Left lung (tissue), 10 donors: Measurements from ENCODE around the gene TNNC2. TPM values are rescaled to one million over a fixed set of nuclear protein-coding genes. Genes with fewer than 3 reads are reported as not detected.

Experiments
- ATAC-seq: fragments of 200-7000 bp; cut with Tn5 transposase; one replicate; pipeline ENCODE4 v1.9.1; 2020; ENCODE audit warnings: moderate library complexity
- DNase-seq, 4 donors: peaks; one replicate each; pipeline ENCODE4 v3.0.0-alpha.2; 2013 to 2020
- H3K27ac ChIP-seq, 2 donors: fragments of 200-600 bp; sonication (generic) in 1 of 2; one replicate each; pipeline versions ENCODE4 v1.5.0 to v1.8.0; 2020 to 2021
- H3K27me3 ChIP-seq, 2 donors: fragments of 200-600 bp; sonication (generic) in 1 of 2; one replicate each; pipeline versions ENCODE4 v1.5.0 to v1.8.0; 2020 to 2021
- H3K36me3 ChIP-seq, 2 donors: fragments of 200-600 bp; sonication (generic) in 1 of 2; one replicate each; pipeline versions ENCODE4 v1.5.0 to v1.8.0; 2020 to 2021
- H3K4me1 ChIP-seq, 2 donors: fragments of 200-600 bp; one replicate each; pipeline ENCODE4 v1.8.0; 2021
- H3K4me3 ChIP-seq, 2 donors: fragments of 200-600 bp; sonication (generic) in 1 of 2; one replicate each; pipeline versions ENCODE4 v1.5.0 to v1.8.0; 2020 to 2021; ENCODE audit warnings: mild to moderate bottlenecking in 1 of 2
- H3K9me3 ChIP-seq, 2 donors: fragments of 200-600 bp; sonication (generic) in 1 of 2; one replicate each; pipeline versions ENCODE4 v1.5.0 to v1.8.0; 2020 to 2021
- intact Hi-C, 2 donors: fragments of 100-400 bp; cut with DNase I; formaldehyde crosslinking; loops; one replicate each; pipeline versions ENCODE4 v1.11.2 to v1.14.2; 2022
- polyA plus RNA-seq, 6 donors: library from polyadenylated mRNA; unstranded; fragments of 120-200 nt; gene quantifications; one replicate each; pipeline ENCODE4 v1.2.1, GENCODE V29; 2013; ENCODE audit not compliant: insufficient read length in 6 of 6
- total RNA-seq, 2 donors: library from RNA; stranded (reverse); fragmentation: NEBNext Ultra II Directional; extraction: Animal tissue kit (Norgen Biotek cat#: 25700); gene quantifications; one replicate each; pipeline ENCODE4 v1.2.1, GENCODE V29; 2021
- TF ChIP-seq, protein P1 (sequence below), 2 donors: fragments of 200-600 bp; sonication (generic) in 1 of 2; IDR thresholded peaks; one replicate each; pipeline versions ENCODE4 v1.5.0 to v1.8.0; 2021; ENCODE audit warnings: antibody characterized with exemption in 2 of 2
- donor health status: DM: no; HTN: yes; CAD: no.
- donor health status: DM: no; HTN: no; CAD: no.

Gene TNNC2
- total and polyA plus RNA-seq, 8 donors: 0.21 to 1.2 (median 0.43) TPM

DNA sequence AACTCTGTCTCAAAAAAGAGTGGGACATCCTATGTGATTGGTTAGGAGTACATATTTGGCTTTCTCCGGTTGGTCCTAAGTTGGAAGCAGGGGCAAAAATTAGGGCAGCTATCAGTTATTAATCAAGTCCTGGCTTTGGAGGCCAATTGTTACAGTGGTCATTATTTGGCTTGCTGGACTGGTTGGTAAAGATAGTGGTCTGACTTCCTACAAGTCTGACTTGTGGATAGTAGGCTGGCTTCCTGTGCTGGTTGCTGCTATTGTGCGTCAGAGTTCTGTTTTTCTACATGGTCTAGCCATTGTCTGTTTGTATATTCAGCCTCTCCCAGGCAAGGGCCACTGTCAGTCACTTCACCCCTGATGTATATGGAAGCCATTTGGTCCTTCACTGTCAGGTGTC, 23.1 kb upstream of the TNNC2 start:
- H3K4me3 ChIP-seq: no peak overlapping the region
- DNase-seq (no peak), ATAC-seq (no peak)
- no peak overlapping the region for H3K27ac ChIP-seq
- intact Hi-C loops: no loop called here
- H3K36me3 ChIP-seq: peaks cover 0 to 74% of the 10 kb centered on the region in 2 donors
- no peaks in the 10 kb centered on the region for H3K27me3 ChIP-seq
- TF ChIP-seq, protein P1, sequence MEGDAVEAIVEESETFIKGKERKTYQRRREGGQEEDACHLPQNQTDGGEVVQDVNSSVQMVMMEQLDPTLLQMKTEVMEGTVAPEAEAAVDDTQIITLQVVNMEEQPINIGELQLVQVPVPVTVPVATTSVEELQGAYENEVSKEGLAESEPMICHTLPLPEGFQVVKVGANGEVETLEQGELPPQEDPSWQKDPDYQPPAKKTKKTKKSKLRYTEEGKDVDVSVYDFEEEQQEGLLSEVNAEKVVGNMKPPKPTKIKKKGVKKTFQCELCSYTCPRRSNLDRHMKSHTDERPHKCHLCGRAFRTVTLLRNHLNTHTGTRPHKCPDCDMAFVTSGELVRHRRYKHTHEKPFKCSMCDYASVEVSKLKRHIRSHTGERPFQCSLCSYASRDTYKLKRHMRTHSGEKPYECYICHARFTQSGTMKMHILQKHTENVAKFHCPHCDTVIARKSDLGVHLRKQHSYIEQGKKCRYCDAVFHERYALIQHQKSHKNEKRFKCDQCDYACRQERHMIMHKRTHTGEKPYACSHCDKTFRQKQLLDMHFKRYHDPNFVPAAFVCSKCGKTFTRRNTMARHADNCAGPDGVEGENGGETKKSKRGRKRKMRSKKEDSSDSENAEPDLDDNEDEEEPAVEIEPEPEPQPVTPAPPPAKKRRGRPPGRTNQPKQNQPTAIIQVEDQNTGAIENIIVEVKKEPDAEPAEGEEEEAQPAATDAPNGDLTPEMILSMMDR (IDR thresholded peaks at IDR 0.05): no peak
- peaks cover 0 to 13% of the 10 kb centered on the region in 2 donors for H3K4me1 ChIP-seq
- H3K9me3 ChIP-seq: no peaks in the 10 kb centered on the region

DNA sequence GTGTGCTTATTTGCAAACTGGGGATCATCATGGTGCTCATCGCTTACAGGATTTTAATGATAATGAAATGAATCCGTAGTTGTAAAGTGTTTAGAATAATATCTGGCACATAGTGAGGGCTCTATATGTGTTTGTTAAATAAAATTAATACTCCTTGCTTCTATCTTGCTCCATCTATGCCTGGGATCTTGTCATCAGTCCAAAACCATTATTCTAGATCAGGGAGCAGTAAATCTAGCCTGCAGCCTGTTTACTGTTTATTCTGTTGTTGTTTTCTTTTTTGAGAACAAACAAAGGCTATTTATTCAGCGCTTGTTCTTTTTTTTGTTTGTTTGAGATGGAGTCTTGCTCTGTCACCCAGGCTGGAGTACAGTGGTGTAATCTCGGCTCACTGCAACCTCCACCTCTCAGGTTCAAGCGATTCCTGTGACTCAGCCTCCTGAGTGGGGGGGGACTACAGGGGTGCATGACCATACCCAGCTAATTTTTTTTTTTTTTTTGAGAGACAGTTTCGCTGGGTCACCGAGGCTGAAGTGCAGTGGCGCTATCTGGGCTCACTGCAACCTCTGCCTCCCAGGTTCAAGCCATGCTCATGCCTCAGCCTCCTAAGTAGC, 22.0 kb upstream of the TNNC2 start:
- Histone ChIP-seq H3K4me1 (peaks cover 0 to 5% of the 10 kb centered on the region in 2 donors), H3K4me3 (no peak overlapping the region), H3K9me3 (no peaks in the 10 kb centered on the region), H3K36me3 (peaks cover 0 to 82% of the 10 kb centered on the region in 2 donors), H3K27me3 (no peaks in the 10 kb centered on the region), H3K27ac (no peak overlapping the region)
- TF ChIP-seq, protein P1 (IDR thresholded peaks at IDR 0.05): no peak
- intact Hi-C loops: no loop called here
- ATAC-seq (no peak), DNase-seq (no peak)

DNA sequence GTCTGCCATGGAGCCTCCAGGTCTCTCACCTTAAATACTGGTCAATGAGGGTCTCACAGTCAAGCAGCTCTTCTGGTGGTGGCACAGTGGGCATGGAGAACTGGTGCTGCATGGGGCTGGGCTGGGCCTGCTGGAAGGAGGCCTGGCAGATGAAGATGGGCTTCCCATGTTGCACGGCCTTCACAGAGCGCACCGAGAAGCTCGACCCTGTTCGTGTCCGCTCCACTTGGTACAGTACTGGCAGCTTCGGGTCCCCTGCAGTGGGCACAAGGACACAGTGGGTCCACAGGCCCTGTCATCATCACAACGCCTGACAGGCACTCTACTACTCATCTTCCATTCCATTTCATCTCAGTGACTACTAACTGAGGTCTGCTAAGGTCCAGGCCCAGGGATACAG, 21.3 kb upstream of the TNNC2 start:
- ATAC-seq (no peak), DNase-seq (no peak)
- Histone ChIP-seq H3K27ac (no peak overlapping the region), H3K9me3 (no peaks in the 10 kb centered on the region), H3K4me3 (no peak overlapping the region), H3K27me3 (no peaks in the 10 kb centered on the region), H3K4me1 (no peaks in the 10 kb centered on the region), H3K36me3 (peaks cover 0 to 82% of the 10 kb centered on the region in 2 donors)
- intact Hi-C loops: no loop called here
- TF ChIP-seq, protein P1 (IDR thresholded peaks at IDR 0.05): no peak

DNA sequence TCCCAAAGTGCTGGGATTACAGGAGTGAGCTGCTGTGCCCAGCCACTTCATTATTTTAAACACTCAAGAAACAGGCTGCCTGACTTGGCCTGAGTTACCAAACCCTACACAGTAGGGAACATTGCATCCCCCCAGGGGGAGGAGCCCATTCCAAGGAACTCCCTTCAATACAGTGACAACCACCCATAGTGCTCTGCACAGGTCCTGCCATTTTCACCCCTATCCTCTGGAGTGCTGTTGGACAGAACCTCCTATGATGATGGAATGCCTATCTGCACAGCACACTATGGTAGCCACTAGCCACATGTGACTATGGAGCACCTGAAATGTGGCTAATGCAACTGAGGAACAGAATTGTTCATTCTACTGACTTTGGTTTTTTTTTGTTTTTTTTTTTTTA, 18.3 kb upstream of the TNNC2 start:
- no peak for ATAC-seq
- Histone ChIP-seq H3K4me1 (peaks cover 0 to 15% of the 10 kb centered on the region in 2 donors), H3K27me3 (no peaks in the 10 kb centered on the region), H3K27ac (no peak overlapping the region), H3K36me3 (peaks cover 0 to 93% of the 10 kb centered on the region in 2 donors), H3K9me3 (no peaks in the 10 kb centered on the region), H3K4me3 (no peak overlapping the region)
- TF ChIP-seq, protein P1 (IDR thresholded peaks at IDR 0.05): no peak
- intact Hi-C loops: no loop called here
- DNase-seq: no peak

DNA sequence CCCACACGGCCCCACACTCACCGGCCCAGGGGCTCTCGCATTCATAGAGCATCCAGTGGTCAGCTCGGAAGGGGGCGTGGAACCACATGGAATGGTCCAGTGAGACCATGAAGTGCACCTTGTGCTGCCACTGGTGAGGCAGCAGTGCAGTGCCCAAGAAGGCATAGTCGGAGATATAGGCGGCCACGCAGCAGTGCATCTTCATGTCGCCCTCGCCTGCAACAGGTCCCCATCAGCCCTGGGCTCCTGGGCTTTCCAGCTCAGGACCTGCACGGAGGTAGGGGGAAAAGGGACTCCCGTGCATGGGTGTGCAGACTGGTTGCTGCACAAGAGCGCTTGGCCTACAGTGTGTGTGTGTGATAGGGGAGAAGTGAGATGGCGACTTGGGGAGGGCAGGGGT, 16.4 kb upstream of the TNNC2 start:
- ATAC-seq: no peak
- TF ChIP-seq, protein P1 (IDR thresholded peaks at IDR 0.05): no peak
- H3K9me3 ChIP-seq: no peaks in the 10 kb centered on the region
- DNase-seq: no peak
- H3K4me3 ChIP-seq: no peak overlapping the region
- intact Hi-C loops: no loop called here
- peaks cover 0 to 91% of the 10 kb centered on the region in 2 donors for H3K36me3 ChIP-seq
- H3K4me1 ChIP-seq: peaks cover 0 to 15% of the 10 kb centered on the region in 2 donors
- H3K27me3 ChIP-seq: no peaks in the 10 kb centered on the region
- no peak overlapping the region for H3K27ac ChIP-seq
